Measurements from ENCODE around the gene RPS4Y2. TPM values are rescaled to one million over a fixed set of nuclear protein-coding genes. Genes with fewer than 3 reads are reported as not detected.
A peak's percentile ranks its signal among the peaks of the same experiment; 100 is the strongest.

The RPS4Y2 gene
- total RNA-seq, 3 donors from 2014 or later (not counting 1 experiment from before 2014, with no cell fraction given), result not detected

DNA sequence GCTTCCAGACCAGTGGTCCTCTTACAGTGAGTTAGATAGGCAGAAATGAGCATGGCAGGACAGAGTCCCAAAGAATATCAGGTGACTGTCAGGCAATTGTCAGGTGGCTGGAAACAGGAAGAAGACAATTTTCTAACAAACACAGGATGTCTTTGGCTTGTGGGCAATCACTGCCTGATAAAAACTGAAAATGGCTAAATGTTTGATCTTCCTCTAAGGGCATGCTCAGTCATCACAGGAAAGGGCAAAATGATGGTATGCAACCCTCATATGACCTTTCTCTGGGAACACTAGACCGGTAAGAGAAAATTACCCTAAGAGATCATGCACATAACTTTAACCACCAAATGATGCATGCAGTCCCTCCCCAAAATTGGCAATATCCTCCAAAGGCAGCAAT is 57.6 kb downstream of the RPS4Y2 start:
- H3K4me3 Mint-ChIP-seq, result no peak overlapping the region
- ATAC-seq (no peak), DNase-seq (peak in 1 of 2 donors; percentile 2)
- Histone ChIP-seq H3K27ac (ENCODE audit: low read length) (no peak overlapping the region), H3K36me3 (ENCODE audit: control insufficient read depth, insufficient read depth, low read length) (no peaks in the 10 kb centered on the region), H3K27me3 (ENCODE audit: control insufficient read depth, insufficient read depth, low read length) (no peaks in the 10 kb centered on the region), H3K4me3 (ENCODE audit: low read length) (no peak overlapping the region), H3K9me3 (ENCODE audit: control insufficient read depth, insufficient read depth, low read length) (no peaks in the 10 kb centered on the region), H3K4me1 (ENCODE audit: control insufficient read depth, insufficient read depth, low read length) (peaks cover 2% of the 10 kb centered on the region)
- no peaks in the 10 kb centered on the region for H3K36me3 Mint-ChIP-seq
- TF ChIP-seq, protein P1, sequence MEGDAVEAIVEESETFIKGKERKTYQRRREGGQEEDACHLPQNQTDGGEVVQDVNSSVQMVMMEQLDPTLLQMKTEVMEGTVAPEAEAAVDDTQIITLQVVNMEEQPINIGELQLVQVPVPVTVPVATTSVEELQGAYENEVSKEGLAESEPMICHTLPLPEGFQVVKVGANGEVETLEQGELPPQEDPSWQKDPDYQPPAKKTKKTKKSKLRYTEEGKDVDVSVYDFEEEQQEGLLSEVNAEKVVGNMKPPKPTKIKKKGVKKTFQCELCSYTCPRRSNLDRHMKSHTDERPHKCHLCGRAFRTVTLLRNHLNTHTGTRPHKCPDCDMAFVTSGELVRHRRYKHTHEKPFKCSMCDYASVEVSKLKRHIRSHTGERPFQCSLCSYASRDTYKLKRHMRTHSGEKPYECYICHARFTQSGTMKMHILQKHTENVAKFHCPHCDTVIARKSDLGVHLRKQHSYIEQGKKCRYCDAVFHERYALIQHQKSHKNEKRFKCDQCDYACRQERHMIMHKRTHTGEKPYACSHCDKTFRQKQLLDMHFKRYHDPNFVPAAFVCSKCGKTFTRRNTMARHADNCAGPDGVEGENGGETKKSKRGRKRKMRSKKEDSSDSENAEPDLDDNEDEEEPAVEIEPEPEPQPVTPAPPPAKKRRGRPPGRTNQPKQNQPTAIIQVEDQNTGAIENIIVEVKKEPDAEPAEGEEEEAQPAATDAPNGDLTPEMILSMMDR (IDR thresholded peaks at IDR 0.05), result no peak
- intact Hi-C loops (cut with micrococcal nuclease), result no loop called here
- H3K9me3 Mint-ChIP-seq, result no peaks in the 10 kb centered on the region
- H3K27me3 Mint-ChIP-seq (ENCODE audit: low read depth in 2 of 2), result no peaks in the 10 kb centered on the region
- H3K27ac Mint-ChIP-seq, result no peak overlapping the region
- WGBS (ENCODE audit: insufficient coverage), result 0% methylated on average over 1 of the region's 1 CpG
- H3K4me1 Mint-ChIP-seq, result no peaks in the 10 kb centered on the region

DNA sequence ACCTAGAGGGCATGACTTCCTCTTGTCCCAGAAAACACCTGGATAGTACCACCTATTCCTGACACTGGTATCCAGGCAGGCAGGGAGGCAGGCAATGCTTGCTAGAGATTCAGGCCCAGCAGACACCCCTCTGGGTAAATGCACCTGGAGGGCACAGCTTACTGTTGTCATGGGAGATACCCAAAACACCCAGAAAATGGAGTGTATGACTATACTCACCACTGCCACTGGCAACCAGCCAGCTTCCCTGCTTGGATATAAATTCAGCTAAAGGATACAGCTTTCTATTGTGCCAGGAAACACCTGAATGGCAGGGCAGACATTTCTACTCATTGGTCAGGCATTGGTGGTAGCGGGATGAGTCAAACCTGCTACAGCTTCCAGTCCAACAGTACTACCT is 58.9 kb downstream of the RPS4Y2 start:
- TF ChIP-seq, protein P1 (IDR thresholded peaks at IDR 0.05), result no peak
- no peaks in the 10 kb centered on the region for H3K9me3 Mint-ChIP-seq
- Histone ChIP-seq H3K4me1 (ENCODE audit: control insufficient read depth, insufficient read depth, low read length) (peaks cover 2% of the 10 kb centered on the region), H3K9me3 (ENCODE audit: control insufficient read depth, insufficient read depth, low read length) (no peaks in the 10 kb centered on the region), H3K36me3 (ENCODE audit: control insufficient read depth, insufficient read depth, low read length) (no peaks in the 10 kb centered on the region), H3K27ac (ENCODE audit: low read length) (no peak overlapping the region), H3K27me3 (ENCODE audit: control insufficient read depth, insufficient read depth, low read length) (no peaks in the 10 kb centered on the region), H3K4me3 (ENCODE audit: low read length) (no peak overlapping the region)
- intact Hi-C loops (cut with micrococcal nuclease), result no loop called here
- DNase-seq (no peak), ATAC-seq (no peak)
- no peak overlapping the region for H3K4me3 Mint-ChIP-seq
- no peak overlapping the region for H3K27ac Mint-ChIP-seq
- 88% methylated on average over 1 of the region's 1 CpG for WGBS (ENCODE audit: insufficient coverage)
- no peaks in the 10 kb centered on the region for H3K4me1 Mint-ChIP-seq
- no peaks in the 10 kb centered on the region for H3K27me3 Mint-ChIP-seq (ENCODE audit: low read depth in 2 of 2)
- no peaks in the 10 kb centered on the region for H3K36me3 Mint-ChIP-seq

GRCh38 chrY:20817067-20817466 is 61.2 kb downstream of the RPS4Y2 start:
- no peaks in the 10 kb centered on the region for H3K36me3 ChIP-seq (ENCODE audit: control insufficient read depth, insufficient read depth, low read length)
- Mint-ChIP-seq H3K9me3 (no peaks in the 10 kb centered on the region), H3K27me3 (ENCODE audit: low read depth in 2 of 2) (no peaks in the 10 kb centered on the region), H3K4me3 (no peak overlapping the region), H3K4me1 (no peaks in the 10 kb centered on the region), H3K36me3 (no peaks in the 10 kb centered on the region), H3K27ac (no peak overlapping the region)
- intact Hi-C loops (cut with micrococcal nuclease), result no loop called here
- DNase-seq (no peak), ATAC-seq (no peak)
- no peak overlapping the region for H3K27ac ChIP-seq (ENCODE audit: low read length)
- no peak overlapping the region for H3K4me3 ChIP-seq (ENCODE audit: low read length)
- H3K9me3 ChIP-seq (ENCODE audit: control insufficient read depth, insufficient read depth, low read length), result no peaks in the 10 kb centered on the region
- H3K4me1 ChIP-seq (ENCODE audit: control insufficient read depth, insufficient read depth, low read length), result peaks cover 2% of the 10 kb centered on the region
- 100% methylated on average over 1 of the region's 2 CpGs for WGBS (ENCODE audit: insufficient coverage)
- H3K27me3 ChIP-seq (ENCODE audit: control insufficient read depth, insufficient read depth, low read length), result no peaks in the 10 kb centered on the region
- TF ChIP-seq, protein P1 (IDR thresholded peaks at IDR 0.05), result no peak

Other genes with a start within 250 kb of the RPS4Y2 start
- gene EIF1AY, start 180.3 kb upstream of the RPS4Y2 start, total RNA-seq, result 10 to 100 TPM in 2 of 3 donors, not detected in 1; 18.8 to 22.3 TPM

Measured in natural killer cell (primary cell).